IPS-11a (cell line): ENCODE measurements around the gene SRCAP.

Experiments used
- H3K4me3 ChIP-seq: one replicate; pipeline ENCODE4 v1.5.1; 2013; ENCODE audit warnings: low read depth, low read length, control low read depth

SRCAP gene

DNA sequence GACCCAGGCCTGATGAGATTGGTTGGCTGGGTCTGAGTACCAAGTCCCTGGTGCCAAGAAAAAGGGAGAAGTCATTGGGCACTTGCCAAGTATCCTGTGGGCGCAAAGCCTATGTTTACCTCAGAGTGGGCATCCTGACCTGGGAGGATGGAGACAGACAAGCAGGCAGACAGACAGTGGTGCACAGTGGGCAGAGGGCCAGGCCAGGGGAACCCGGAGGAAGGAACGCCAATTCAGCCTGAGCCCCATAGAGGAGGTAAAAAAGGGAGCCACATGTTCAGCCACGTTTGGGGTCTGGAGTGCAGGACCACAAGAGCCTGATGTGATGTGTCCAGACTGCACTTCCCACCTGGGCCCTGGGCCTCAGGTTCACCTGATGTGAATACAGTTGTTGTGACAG, 54.6 kb downstream of the SRCAP start:
- H3K4me3 ChIP-seq = no peak overlapping the region

DNA sequence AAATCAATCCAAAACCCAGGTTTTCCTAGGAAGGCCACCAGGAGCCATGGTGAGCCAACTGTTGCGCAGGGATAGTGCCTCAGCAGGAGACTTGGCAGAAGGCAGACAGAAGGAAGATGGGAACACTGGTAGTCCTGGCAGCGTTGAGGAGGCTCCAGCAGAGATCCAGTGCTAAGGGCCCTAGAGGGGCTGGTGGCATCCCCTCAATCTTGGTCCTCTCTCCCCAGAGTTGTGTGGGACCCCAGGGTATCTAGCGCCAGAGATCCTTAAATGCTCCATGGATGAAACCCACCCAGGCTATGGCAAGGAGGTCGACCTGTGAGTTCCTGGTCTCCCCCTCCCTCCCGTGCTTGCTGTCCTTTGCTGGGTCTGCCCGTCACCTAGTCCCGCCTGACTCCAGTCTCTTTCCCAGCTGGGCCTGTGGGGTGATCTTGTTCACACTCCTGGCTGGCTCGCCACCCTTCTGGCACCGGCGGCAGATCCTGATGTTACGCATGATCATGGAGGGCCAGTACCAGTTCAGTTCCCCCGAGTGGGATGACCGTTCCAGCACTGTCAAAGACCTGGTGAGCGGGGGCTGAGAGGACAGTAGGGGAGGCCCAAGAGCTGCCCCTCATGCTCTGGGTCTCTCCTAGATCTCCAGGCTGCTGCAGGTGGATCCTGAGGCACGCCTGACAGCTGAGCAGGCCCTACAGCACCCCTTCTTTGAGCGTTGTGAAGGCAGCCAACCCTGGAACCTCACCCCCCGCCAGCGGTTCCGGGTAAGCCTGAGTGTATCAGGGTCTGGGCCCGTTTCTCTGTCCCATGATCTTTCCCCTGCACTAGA, 57.2 kb downstream of the SRCAP start:
- no peak overlapping the region for H3K4me3 ChIP-seq

DNA sequence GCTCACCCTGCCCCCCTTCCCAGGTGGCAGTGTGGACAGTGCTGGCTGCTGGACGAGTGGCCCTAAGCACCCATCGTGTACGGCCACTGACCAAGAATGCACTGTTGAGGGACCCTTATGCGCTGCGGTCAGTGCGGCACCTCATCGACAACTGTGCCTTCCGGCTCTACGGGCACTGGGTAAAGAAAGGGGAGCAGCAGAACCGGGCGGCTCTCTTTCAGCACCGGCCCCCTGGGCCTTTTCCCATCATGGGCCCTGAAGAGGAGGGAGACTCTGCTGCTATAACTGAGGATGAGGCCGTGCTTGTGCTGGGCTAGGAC, 57.8 kb downstream of the SRCAP start:
- H3K4me3 ChIP-seq = no peak overlapping the region

DNA sequence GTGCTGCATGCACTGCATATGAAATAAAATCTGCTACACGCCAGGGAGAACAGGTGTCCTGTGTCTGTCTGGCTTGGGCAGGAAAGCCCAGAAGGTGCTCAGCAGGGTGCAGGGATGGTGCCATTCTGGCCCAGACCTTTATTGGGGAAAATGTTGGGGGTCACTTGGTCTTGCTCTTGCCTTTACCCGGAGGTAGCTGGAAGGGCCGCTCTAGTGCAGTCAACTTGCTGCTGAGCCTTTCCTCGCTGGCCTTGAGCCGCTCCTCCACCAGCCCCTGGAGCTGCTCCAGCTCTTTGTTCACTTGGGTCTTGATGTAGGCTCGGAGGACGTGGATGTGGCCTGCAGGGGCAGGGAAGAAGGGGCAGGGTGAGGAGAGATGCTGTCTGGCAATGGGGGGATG, 58.3 kb downstream of the SRCAP start:
- H3K4me3 ChIP-seq = no peak overlapping the region

DNA sequence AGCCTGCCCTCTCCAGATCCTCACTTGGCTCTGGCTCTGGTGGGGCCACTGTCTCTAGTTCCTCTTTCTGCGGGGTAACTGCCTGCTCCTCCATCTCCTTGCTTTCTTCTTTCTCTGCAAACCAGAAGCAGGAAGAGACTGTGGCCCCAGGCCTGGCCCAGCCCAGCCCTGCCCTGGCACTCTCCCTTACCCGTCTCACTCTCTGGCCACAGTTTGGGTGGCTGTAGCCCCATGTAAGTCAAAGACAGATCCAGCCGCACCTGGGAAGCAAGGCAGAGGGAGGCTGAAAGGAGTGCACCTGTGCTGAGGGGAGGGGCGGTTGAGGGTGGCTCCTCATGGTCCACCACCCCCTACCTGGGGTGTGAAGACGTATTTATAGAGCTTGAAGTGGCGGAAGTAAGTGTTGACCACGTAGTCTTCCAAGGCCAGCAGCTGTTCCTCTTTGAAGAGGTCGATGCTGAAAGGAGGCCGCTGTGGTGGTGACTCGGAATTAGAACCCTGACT, 60.1 kb downstream of the SRCAP start:
- no peak overlapping the region for H3K4me3 ChIP-seq

DNA sequence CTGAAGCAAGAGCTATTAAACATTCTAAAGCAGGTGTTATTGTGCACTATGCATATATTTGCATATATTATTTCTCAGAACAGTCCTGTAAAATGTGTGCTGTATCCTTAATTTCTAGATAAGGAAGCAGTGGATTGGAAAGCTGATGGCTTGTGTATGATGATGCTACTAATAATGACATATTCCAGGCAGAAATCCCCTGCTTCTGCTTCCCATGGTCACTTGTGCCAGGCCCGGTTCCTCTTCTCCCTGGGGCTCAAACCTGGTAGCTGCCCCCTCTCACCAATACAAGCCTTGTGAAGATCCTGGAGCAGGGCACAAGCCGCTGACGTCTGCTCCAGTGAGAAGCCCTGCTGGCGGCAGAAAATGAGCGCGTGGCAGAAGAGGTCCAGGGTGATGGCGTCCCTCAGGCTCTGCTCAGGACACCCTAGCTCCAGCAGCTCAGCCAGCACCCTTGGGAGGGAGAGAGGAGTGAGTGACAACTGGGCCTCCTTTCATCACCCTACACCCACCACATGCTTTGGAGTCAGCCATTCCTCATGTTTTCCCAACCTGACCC, 61.1 kb downstream of the SRCAP start:
- H3K4me3 ChIP-seq = no peak overlapping the region

DNA sequence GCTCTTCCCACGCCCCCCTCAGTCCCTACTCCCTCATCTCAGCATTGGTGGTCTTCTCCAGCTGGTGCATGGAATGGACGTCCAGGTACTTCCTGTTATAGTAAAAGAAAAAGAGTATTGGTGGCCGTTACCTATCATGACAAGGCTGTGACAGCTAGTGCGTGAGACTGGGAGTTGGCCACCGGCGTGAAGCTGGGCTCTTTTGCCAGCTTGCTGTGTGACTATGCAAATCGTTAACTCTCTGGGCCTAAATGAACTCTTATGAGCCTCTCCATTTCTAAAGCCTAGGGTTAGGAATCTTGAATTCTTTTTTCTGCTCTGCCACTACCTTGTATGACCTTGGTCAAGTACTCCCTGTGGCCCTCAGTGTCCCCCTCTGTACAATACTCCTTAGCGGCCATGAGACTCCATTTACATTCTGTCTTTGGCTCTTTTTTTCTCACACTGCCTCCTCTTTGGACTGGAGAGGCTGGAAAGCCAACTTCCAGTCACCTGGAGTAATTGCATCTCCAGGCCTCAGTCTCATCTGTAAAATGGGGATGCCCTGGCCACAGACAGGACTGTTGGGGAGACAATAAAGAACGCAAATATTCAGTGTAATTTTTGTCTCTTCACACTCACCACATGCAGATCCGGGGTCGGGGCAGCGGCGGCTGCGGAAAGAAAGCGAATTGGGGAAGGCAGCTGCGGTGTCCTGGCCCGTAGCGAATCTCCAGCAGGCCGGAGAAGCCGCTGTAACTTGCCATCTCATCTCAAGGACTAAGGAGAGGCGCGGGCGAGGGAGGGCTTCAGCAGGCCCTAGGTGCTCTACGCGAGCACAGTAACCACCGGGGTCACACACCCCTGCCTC, 61.8 kb downstream of the SRCAP start:
- H3K4me3 ChIP-seq = peak overlapping the region; percentile 88

DNA sequence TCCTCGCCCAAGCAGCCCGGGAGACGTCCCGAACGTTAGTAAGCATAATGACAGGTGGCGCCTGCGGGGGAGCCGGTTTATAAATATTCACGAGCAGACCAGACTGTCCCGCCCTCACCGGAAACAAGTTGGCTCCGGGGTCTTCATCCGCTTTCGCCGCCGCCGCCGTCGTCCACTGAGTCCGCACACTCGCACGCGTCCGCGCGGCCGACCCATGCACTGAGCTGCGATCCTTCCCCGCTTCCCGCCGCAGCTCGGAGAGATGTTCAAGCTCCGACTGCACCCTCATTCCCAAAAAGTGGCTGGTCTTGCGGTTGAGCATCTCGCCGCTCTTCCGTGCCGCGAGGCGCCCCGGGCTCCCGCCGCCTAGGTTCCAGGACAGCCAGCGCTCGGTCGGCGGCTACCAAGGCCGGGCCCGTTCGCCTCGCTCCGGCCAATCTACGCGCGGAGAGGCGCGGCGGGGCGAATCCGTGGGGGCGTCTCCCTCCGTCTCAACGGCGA, 62.5 kb downstream of the SRCAP start:
- H3K4me3 ChIP-seq = peak overlapping the region; percentile 88

DNA sequence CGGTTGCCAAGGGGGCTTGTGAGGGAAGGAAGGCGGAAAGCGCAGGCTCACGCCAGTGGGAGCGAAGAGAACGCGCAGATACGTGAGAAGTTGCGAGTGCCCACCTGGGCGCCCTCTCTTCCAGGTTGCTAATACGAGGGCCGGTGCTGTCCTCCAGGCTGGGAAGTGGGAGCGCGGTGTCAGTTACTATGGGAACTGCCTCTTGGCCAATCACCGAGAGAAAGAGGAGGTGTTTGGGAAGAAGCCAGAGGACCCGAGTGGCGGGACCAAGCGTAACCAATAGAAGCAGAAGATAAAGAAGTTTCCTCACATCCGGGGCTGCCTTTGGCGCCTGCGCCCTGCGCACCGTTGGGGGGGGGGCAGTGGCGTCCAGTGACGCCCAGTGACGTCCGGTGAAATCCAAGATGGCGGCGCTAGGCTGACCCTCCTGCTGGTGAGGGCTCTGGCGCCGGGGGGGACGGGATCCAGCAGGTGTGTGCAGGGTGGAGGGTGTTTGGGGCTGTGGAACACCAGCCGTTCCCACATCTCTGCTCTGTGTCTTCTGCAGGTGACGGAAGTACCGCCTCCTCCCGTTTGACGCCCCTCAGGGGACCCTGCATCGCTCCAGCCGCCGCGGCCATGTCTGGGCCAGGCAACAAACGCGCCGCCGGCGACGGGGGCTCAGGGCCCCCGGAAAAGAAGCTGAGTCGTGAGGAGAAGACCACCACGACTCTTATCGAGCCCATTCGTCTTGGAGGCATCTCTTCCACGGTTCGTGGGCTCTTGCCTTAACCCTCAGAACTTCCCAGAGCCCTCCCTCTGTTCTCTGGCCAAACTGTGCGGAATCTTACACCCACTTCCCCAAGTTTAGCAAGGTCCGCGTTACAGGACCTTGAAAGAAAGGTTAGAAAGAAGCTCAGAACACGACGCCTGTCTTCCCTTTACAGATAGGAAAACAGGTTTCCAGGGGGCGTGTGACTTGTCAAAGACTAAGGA, 63.2 kb downstream of the SRCAP start, which contains the start of the genes CFAP119 and RNF40:
Gene CFAP119 (minus strand): TSS at position 135 of the 975 bp plus-strand sequence. CDS start 314 bp downstream, outside the sequence.
Gene RNF40 (plus strand): TSS at position 395 of the 975 bp plus-strand sequence. CDS start 224 bp downstream, at position 619.
- peak within 1 kb of the TSS; percentile 88 for H3K4me3 ChIP-seq

DNA sequence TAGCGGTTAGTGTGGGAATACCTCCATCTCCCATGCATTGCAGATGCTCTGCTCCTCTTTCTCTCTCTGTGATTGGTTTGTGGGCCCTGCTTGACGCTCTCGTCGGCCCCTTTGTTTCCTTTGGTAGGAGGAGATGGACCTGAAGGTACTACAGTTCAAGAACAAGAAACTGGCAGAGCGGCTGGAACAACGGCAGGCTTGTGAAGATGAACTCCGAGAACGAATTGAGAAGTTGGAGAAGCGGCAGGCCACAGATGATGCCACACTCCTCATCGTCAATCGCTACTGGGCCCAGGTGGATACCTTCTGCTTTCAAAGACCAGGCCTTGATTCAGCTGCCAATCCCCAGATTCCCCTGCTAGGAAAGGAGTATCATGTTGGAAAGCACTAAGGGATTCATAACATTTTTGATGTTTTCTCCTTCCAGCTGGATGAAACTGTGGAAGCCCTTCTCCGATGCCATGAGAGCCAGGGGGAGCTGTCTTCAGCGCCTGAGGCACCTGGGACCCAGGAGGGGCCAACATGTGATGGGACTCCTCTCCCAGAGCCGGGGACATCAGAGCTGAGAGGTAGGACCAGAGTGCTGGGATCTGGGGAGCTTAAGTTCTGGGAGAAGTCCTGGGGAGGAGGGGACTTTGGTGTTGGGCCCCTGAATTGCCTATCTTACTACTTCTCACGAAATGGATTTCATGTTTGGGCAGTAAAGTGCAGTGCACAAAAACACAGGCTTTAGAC, 64.2 kb downstream of the SRCAP start:
- peak overlapping the region; percentile 88 for H3K4me3 ChIP-seq

DNA sequence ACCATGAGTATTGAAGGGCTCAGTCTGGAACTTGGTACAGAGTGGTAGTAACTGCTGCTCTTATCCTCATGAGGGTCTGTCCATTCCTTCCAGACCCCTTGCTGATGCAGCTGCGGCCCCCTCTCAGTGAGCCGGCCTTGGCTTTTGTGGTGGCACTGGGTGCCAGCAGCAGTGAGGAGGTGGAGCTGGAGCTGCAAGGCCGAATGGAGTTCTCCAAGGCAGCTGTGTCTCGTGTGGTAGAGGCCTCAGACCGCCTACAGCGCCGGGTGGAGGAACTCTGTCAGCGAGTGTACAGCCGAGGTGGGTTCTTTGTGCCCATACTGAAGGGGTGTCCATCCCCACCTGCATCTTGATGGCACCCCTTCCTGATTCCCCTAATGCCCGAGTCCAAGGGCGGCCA, 65.1 kb downstream of the SRCAP start:
- no peak overlapping the region for H3K4me3 ChIP-seq

DNA sequence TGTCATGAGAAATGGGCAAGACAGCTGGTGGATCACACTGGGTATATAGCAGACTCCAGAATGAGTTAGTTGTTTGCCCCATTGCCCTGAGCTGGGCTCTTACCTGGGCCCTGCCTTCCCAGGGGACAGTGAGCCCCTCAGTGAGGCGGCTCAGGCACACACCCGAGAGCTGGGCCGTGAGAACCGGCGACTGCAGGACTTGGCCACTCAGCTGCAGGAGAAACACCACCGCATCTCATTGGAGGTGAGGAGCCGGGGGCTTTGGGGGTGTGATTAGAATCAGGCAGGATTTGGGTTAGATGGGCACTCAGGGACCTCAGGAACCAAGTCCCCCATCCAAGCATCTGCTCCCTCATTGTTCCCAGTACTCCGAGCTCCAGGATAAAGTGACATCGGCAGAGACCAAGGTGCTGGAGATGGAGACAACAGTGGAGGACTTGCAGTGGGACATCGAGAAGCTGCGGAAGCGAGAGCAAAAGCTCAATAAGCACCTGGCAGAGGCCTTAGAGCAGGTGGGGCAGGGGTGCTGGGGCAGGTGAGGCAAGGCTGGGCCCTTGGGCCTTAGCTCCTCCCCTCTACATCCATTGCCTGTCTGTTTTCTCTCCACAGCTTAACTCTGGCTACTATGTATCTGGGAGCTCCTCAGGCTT, 66.0 kb downstream of the SRCAP start:
- no peak overlapping the region for H3K4me3 ChIP-seq

DNA sequence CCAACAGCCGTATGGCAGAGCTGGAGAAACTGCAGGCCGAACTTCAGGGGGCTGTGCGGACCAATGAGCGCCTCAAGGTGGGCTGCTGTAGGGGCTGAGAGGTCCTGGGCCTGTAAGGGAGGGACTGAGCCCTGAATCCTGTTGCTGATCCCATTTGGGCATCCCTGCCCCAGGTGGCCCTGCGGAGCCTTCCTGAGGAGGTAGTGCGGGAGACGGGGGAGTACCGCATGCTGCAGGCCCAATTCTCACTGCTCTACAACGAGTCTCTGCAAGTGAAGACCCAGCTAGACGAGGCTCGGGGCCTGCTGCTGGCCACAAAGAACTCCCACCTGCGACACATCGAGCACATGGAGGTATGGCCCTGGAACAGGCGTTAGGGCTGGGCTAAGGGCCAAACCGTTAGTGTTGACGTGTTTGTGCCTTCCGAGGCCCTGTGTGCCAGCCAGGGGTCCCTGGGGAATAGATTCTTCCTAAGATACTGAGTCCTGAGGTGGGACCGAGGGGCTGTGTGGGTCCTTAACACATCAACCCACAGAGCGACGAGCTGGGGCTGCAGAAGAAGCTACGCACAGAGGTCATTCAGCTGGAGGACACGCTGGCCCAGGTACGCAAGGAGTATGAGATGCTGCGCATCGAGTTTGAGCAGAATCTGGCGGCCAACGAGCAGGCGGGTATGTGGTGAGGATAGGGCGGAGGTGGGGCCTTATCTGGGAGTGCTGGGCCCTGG, 67.4 kb downstream of the SRCAP start:
- H3K4me3 ChIP-seq = no peak overlapping the region

DNA sequence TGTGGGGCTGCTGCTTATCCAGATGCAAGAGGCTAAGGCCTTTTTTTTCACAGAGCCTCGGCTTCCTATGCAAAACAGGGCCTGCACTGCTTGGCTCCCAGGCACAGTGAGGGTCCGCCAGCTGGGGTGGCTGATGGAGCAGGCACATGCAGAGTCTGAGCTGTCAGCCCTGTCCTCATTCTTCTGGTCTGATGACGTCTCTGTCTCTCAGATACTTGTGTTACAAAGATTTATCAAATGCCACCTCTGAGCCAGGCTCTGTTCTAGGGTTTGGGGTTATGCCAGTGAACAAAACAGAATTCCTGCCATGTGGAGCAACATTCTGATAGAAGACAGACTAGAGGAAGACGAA, 67.9 kb downstream of the SRCAP start:
- no peak overlapping the region for H3K4me3 ChIP-seq

DNA sequence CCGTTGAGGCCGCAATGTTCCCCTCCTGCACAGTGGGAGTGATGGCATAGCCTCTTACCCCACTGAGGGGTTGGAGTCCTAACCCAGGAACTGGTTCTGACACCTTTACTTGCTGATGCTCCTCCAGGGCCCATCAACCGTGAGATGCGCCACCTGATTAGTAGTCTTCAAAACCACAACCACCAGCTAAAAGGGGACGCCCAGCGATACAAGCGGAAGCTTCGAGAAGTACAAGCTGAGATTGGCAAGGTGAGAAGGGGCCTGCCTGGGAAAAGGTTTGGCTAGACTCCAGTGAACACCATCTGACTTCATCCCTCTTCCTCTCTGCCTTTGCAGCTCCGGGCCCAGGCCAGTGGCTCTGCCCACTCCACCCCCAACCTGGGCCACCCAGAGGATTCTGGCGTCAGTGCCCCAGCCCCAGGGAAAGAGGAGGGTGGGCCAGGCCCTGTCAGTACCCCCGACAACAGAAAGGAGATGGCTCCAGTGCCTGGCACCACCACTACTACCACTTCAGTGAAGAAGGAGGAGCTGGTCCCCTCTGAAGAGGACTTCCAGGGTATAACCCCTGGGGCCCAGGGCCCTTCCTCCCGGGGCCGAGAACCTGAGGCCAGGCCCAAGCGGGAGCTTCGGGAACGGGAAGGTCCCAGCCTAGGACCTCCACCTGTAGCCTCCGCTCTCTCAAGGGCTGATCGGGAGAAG, 68.9 kb downstream of the SRCAP start:
- H3K4me3 ChIP-seq = no peak overlapping the region

DNA sequence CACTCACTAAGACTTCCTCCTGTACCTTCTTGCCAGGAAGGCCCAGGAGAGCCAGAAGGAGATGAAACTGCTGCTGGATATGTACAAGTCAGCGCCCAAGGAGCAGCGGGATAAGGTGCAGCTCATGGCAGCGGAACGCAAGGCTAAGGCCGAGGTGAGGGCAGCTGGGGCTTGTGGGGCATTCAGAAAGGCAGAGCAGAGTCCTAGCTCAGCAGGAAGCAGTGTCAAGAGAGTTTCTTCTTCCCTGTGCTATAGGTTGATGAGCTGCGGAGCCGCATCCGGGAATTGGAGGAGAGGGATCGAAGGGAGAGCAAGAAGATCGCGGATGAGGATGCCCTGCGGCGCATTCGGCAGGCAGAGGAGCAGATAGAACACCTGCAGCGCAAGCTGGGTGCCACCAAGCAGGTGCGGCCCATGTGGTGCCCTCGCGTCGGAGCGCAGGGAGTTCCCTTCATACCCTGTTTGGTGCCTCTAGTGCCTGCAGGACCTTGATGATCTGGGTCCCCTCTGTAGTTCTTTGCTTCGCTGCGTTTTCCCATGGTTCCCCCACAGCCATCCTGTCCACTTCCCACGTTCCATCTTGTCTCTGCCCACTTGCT, 69.7 kb downstream of the SRCAP start:
- H3K4me3 ChIP-seq = no peak overlapping the region

DNA sequence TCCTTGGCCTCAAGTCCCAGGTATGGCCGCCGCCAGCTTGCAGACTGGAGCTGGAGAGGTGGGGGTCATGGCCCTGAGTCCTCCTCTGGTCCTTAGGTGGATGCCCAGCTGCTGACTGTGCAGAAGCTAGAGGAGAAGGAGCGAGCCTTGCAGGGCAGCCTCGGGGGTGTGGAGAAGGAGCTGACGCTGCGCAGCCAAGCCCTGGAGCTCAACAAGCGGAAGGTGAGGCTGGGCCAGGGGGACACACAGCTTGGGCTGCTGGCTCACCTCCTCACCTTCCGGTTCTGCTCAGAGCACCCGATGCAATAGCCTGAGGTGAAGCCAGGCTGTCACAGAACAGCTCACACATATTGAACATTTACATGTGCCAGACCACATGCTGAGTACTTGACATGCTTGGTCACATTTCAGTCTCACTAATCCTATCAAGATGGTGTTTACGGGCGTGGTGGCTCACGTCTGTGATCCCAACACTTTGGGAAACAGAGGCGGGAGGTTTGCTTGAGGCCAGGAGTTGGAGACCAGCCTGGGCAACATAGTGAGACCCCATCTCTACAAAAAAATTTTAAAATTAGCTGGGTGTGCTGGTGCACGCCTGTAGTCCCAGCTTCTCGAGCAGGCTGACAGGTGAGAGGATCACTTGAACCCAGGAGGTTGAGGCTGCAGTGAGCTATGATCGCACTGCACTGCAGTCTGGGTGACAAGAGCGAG, 70.6 kb downstream of the SRCAP start:
- no peak overlapping the region for H3K4me3 ChIP-seq
